SK-N-SH treated with all-trans-retinoic acid at 6 μM for 48 hours (cell line): ENCODE data around the gene OGFOD3.

ENCODE experiments used
- CREB5 ChIP-seq: fragments of 250-450 bp; sonication (Bioruptor Pico); IDR thresholded peaks from 2 replicates; pipeline ENCODE4 v1.5.1; 2020; ENCODE audit warnings: low read depth, mild to moderate bottlenecking, moderate library complexity
- PATZ1 ChIP-seq: fragments of 250-450 bp; sonication (Bioruptor Pico); IDR thresholded peaks from 2 replicates; pipeline ENCODE4 v1.8.0; 2020; ENCODE audit warnings: mild to moderate bottlenecking, moderate library complexity, borderline replicate concordance
- SNAI2 ChIP-seq: fragments of 250-450 bp; sonication (Bioruptor Pico); IDR thresholded peaks from 2 replicates; pipeline ENCODE4 v1.5.0; 2020; ENCODE audit warnings: mild to moderate bottlenecking, moderate library complexity
- ZC3H10 ChIP-seq: fragments of 250-450 bp; sonication (Bioruptor Pico); IDR thresholded peaks from 2 replicates; pipeline ENCODE4 v1.5.1; 2021; ENCODE audit warnings: mild to moderate bottlenecking, moderate library complexity
- ZFP3 ChIP-seq: fragments of 250-450 bp; sonication (Bioruptor Pico); IDR thresholded peaks from 2 replicates; pipeline ENCODE4 v1.5.0; 2020; ENCODE audit warnings: mild to moderate bottlenecking, moderate library complexity
- ZNF565 ChIP-seq: fragments of 450-650 bp; formaldehyde crosslinking; conservative IDR thresholded peaks from 2 replicates; pipeline ENCODE4 v1.5.0; 2020; ENCODE audit warnings: low read depth, mild to moderate bottlenecking, moderate library complexity

GRCh38 chr17:82380860-82381702 is 37.3 kb downstream of the OGFOD3 start:
- TF ChIP-seq CREB5 (no peak), PATZ1 (no peak), SNAI2 (CRISPR knock-in tag) (no peak), ZC3H10 (CRISPR knock-in tag) (no peak), ZNF565 (CRISPR knock-in tag) (no peak), ZFP3 (CRISPR knock-in tag) (no peak)
